Mesenteric fat pad (tissue), 1 donor: ENCODE measurements around the gene ZSCAN30. TPM values are rescaled to one million over a fixed set of nuclear protein-coding genes. Genes with fewer than 3 reads are reported as not detected.
A peak's percentile ranks its signal among the peaks of the same experiment; 100 is the strongest.

Experiments
- DNase-seq: peaks from one replicate; pipeline ENCODE4 v3.0.0-alpha.2; 2020; ENCODE audit warnings: low spot score
- total RNA-seq: library from RNA; stranded (reverse); fragmentation: NEBNext Ultra II Directional; extraction: Animal tissue kit (Norgen Biotek cat#: 25700); gene quantifications from one replicate; pipeline ENCODE4 v1.2.1, GENCODE V29; 2021
- donor health status: DM: yes; HTN: yes; CAD: no.

Gene ZSCAN30
- total RNA-seq, 1 donor from 2014 or later = 13.2 TPM

- no peak for DNase-seq
These were observed 7.7 kb downstream of the ZSCAN30 start for GRCh38 chr18:35282353-35282752.

DNA sequence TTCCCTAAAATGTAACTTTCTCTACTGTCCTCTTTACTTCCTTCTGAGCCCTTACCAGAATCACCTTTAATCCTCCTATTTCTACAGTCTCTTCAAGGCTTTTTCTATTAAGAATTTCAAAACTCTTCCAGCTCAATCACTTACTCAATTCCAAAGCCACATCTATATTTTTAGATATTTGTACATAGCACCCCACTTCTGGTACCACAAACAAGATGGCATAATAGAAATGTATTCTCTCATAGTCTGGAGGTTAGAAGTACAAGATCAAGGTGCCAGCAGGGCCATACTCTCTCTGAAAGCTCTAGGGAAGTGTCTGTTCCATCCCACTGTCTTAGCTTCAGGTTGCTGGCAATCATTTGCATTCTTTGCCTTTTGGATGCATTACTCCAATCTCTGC, 11.1 kb downstream of the ZSCAN30 start:
- DNase-seq = no peak

DNA sequence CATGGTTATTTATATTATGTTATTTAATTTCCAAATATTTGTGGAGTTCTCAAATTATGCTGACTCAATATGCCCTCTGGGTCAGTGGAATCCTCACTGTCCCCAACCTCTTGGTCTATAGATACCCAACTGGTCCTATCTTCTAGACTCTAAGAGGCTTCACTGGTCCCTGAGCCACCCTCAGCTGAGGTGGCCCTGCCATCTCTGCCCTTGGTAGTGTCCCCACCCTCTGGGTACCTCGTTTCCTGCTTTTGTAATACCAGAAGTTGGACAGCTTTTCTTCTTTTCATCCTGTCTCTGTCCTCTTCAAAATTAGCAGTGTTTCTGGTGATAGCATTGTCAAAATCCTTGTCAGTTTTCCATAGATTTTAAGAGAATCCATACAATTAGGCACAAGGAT, 11.9 kb downstream of the ZSCAN30 start:
- DNase-seq = no peak

GRCh38 chr18:35277633-35278032, 12.4 kb downstream of the ZSCAN30 start:
- DNase-seq = no peak

DNA sequence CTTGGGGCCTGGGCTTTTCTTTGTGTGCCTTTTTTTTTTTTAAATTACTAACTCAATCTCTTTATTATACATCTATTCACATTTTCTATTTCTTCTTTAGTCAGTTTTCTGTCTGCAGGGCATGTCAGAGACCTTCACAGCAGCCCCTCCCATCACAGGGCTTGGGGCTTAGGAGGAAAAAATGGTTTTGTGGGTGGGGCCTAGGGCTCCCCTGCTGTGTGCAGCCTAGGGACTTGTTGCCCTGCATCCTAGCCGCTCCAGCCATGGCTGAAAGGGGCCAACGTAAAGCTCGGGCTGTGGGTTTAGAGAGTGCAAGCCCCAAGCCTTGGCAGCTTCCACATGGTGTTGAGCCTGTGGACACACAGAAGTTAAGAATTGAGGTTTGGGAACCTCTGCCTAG, 13.8 kb downstream of the ZSCAN30 start:
- DNase-seq = no peak

- DNase-seq = no peak
These were observed 18.4 kb downstream of the ZSCAN30 start for GRCh38 chr18:35271656-35272055.

GRCh38 chr18:35268821-35269220, 21.2 kb downstream of the ZSCAN30 start:
- no peak for DNase-seq

DNA sequence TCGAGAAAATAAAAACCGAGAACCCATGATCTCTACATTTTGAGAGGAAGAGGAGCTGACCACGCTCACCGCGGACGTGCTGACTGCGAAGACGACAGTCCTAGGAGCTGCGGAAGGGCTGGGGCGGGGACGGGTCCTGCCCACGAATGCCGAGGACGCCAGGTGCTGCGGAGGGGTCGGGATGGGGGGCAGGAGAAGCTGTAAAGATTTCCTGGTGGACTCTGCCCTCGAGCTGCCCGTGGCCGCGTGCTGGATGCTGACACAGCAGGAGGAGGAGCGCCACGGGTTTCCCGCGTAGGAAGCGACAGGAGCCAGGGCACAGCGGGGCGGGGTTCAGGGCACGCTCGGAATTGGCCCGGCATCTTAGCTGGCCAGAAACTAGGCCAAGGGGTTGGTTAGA, 22.2 kb downstream of the ZSCAN30 start:
- no peak for DNase-seq

- peak; percentile 93 for DNase-seq
These were observed 22.8 kb downstream of the ZSCAN30 start for GRCh38 chr18:35267161-35267651.

DNA sequence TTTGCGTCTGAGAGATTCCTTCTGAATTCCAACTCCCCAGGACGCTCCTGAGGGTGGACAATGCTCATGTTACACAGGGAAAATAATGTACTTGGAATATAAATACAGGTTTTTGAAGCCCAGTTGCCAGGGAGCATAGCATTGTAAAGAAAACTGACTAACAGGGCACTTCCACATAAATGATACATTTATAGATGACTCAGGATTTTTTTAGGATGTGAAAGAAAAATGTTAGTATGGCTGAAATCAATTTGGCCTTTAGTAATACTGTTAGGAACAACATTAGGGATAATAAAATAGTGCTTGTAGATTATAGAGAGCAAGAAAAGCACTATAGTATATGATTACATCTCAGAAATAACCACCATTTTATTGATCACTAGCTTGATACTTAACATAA, 25.6 kb downstream of the ZSCAN30 start:
- DNase-seq = no peak

GRCh38 chr18:35256947-35257346, 33.1 kb downstream of the ZSCAN30 start:
- DNase-seq = no peak

DNA sequence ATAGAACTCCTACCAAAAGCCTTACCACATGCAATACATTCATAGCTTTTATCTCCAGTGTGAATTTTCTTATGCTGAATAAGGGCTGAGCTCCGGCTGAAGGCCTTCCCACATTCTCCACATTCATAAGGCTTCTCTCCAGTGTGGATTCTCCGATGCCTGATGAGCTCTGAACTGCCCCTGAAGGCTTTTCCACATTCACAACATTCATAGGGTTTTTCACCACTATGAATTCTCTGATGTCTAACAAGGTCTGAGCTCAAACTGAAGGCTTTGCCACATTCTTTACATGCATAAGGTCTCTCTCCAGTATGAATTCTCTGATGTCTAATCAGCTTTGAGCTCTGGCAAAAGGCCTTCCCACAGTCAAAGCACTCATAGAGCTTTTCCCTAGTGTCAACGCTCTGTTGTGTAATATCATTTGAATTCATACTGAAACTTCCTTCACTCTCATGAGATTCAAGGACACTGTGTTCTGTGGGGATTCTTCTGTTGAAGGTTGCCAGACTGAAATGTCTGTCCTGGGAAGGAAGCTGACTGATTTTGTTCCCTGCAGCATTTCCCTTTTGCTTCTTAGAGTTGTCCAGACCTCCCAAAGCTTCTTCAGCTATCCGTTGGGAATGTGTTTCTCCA, 36.3 kb downstream of the ZSCAN30 start:
- no peak for DNase-seq

DNA sequence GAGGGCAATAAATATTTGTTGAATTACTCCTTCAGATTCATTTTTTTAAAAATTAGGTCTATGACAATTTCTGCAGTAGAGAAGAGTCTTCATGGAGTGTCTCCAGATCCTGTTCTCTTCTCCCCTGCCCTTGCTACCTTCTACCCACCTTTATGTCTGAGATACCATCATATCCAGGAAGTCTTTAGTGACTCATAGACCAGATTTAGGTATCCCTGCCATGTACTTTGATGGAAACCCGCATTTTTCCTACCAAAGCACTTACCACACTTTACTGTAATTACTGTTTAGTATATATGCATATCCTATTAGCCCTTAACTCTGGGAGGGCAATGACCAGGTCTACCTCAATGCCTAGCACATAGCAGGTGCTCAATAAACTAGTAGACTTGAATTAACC, 37.6 kb downstream of the ZSCAN30 start:
- DNase-seq = no peak

DNA sequence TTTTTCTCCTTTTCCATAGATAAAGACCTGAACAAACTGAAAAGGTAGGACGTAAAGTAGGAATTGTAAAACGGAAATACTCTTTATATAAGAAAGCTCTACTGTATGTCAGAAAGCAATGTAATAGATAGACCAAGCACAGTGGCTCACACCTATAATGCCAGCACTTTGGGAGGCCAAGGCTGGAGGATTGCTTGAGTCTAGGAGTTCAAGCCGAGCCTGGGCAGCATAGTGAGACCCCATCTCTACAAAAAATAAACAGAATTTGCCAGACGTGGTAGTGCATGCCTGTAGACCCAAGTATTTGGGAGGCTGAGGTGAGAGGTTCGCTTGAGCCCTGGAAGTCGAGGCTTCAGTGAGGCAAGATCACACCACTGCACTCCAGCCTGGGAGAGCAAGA, 41.6 kb downstream of the ZSCAN30 start:
- no peak for DNase-seq

- no peak for DNase-seq
These were observed 42.4 kb downstream of the ZSCAN30 start for GRCh38 chr18:35247412-35248249.

DNA sequence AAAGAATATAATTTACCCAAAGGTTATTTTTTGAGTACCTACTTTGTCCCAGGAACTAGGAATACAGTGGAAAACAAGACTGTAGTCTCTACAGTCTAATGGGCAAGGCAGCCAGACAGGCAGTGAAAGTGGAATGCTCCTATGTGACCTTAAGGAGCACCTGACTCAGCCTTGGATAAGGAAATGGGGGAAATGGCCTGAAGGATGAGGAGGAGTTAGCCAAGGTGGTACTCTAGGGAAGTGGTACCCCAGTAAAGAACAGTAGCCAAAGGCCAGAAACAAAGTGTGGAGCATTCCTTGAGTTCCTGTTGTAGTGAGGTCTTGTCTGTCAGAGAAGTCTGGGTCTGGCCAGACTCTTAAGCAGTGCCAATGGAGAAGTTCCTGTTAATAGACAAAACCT, 43.2 kb downstream of the ZSCAN30 start:
- DNase-seq = no peak

GRCh38 chr18:35245719-35246317, 44.2 kb downstream of the ZSCAN30 start:
- no peak for DNase-seq

DNA sequence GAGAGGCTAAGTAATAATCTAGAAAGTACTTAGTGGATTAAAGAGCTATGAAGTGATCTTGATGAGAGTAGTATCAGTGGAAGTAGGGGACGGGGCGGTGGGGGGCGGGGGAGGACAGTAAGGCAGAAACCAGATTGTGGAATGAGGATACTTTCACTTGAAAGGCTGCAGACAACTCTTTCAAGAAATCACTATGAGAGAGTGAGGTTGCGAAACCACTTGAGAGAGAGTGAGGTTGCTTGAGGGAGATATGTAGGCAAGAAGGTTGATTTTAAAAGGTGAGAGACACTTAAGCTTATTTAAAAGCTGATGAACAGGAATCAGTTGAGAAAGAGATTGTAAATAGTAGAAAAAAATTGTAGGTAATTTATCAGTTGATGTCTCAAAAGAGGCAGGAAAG, 45.4 kb downstream of the ZSCAN30 start:
- no peak for DNase-seq

DNA sequence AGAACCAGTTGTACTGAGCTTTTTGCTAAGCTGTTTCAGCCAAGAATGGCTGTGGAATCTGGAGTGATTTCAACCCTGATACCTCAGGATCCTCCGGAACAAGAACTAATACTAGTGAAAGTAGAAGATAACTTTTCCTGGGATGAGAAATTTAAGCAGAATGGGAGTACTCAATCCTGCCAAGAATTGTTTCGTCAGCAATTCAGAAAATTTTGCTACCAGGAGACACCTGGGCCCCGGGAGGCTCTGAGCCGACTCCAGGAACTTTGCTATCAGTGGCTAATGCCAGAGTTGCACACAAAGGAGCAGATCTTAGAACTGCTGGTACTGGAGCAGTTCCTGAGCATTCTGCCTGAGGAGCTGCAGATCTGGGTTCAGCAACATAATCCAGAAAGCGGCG, 47.6 kb downstream of the ZSCAN30 start:
- DNase-seq = no peak

- no peak for DNase-seq
These were observed 48.6 kb downstream of the ZSCAN30 start for GRCh38 chr18:35241448-35241804.

DNA sequence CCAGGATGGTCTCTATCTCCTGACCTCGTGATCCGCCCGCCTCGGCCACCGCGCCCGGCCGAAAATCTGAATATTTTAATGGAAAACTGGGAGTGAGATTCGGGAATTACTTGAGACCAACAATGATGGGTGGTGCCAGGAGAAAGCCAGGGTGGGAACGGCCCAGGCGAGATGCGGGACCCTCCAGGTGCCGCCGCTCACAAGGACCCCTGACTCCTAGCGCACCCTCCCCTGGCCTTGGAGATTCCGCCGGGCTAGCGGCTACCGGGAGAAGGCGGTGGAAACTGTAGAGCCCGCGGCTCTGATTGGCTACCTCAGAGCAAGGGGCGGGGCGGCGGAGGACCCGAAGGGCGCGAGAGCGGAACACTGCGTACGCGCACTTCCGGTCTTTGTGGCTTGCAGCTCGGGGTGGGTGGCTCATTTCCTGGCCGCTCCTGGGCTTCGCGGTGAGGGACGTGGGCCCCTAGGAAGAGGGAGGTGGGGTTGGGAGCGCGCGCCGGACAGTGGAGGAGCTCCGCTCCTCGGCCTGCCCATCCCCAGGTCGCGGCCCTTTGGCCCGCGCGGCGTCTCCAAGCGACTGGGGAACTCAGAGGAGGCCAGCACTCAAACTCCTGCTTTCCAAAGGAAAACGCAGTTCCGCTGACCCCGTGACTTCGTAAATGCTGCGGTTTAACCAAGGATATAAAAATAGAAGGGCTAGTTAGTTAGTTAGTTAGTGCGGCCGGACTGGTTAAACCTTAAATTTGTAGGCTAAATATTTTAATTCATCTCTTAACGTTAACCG, 49.2 kb downstream of the ZSCAN30 start, which contains the start of gene ZNF397:
ZNF397 (plus strand) TSS at position 371 of the 784 bp plus-strand sequence. CDS start 1,437 bp downstream, outside the sequence.
- DNase-seq = peak; percentile 99
